CD14-positive monocyte (primary cell): ENCODE results near the gene COTL1. TPM values are rescaled to one million over a fixed set of nuclear protein-coding genes. Genes with fewer than 3 reads are reported as not detected.

Experiments used
- DNase-seq, 3 donors: peaks; one replicate each; pipeline ENCODE4 v3.0.0-alpha.2; 2011 to 2022
- H2AFZ ChIP-seq: 2 replicates; pipeline ENCODE4 v1.6.0; 2012; ENCODE audit warnings: mild to moderate bottlenecking, low read depth, low read length, inconsistent platforms; ENCODE audit not compliant: insufficient read depth, poor library complexity, severe bottlenecking
- H3K27ac ChIP-seq, 2 donors: 1 replicate in 1 of 2; 2 replicates in 1 of 2; pipeline ENCODE4 v1.5.1; 2012 to 2013; ENCODE audit warnings: low read length in 2 of 2, control low read depth in 1 of 2, inconsistent platforms in 1 of 2, low read depth in 1 of 2, mild to moderate bottlenecking in 1 of 2
- H3K27me3 ChIP-seq, 2 donors: one replicate each; pipeline versions ENCODE4 v1.6.0 to v1.6.1; 2011 to 2013; ENCODE audit warnings: low read length in 2 of 2; ENCODE audit not compliant: control insufficient read depth in 2 of 2, insufficient read depth in 2 of 2
- H3K36me3 ChIP-seq, 2 donors: replicated peaks in 1 of 2; 1 replicate in 1 of 2; 2 replicates in 1 of 2; pipeline versions ENCODE4 v1.5.1 to v1.6.1; 2012 to 2013; ENCODE audit warnings: low read length in 2 of 2, control low read depth in 1 of 2, inconsistent platforms in 1 of 2, mild to moderate bottlenecking in 1 of 2; ENCODE audit not compliant: insufficient read depth in 2 of 2, control insufficient read depth in 1 of 2
- H3K4me1 ChIP-seq, 2 donors: 1 replicate in 1 of 2; 2 replicates in 1 of 2; pipeline versions ENCODE4 v1.5.1 to v1.6.1; 2012 to 2013; ENCODE audit warnings: low read length in 2 of 2, control low read depth in 1 of 2, inconsistent platforms in 1 of 2, mild to moderate bottlenecking in 1 of 2, moderate library complexity in 1 of 2; ENCODE audit not compliant: insufficient read depth in 2 of 2, control insufficient read depth in 1 of 2
- H3K4me2 ChIP-seq: replicated peaks from 2 replicates; pipeline ENCODE3; 2012; ENCODE audit warnings: low read length, moderate library complexity, mild to moderate bottlenecking; ENCODE audit not compliant: poor library complexity, severe bottlenecking; ENCODE audit errors: extremely low read depth
- H3K4me3 ChIP-seq, 3 experiments: fragments of 200-600 bp in 1 of 3; sonication (generic) in 1 of 3; replicated peaks in 1 of 3; 1 replicate in 2 of 3; 2 replicates in 1 of 3; pipeline ENCODE4 v1.5.1; 2011 to 2013; ENCODE audit warnings: low read length in 3 of 3, mild to moderate bottlenecking in 3 of 3, control low read depth in 2 of 3, low read depth in 2 of 3, inconsistent platforms in 1 of 3, moderate library complexity in 1 of 3
- H3K79me2 ChIP-seq: 2 replicates; pipeline ENCODE4 v1.6.0; 2012; ENCODE audit warnings: mild to moderate bottlenecking, control low read depth, inconsistent platforms, low read length, moderate library complexity; ENCODE audit not compliant: insufficient read depth
- H3K9ac ChIP-seq: 2 replicates; pipeline ENCODE4 v1.6.0; 2017; ENCODE audit warnings: low read length, mild to moderate bottlenecking; ENCODE audit not compliant: insufficient read depth, poor library complexity, severe bottlenecking
- H3K9me3 ChIP-seq, 2 donors: replicated peaks in 1 of 2; 1 replicate in 1 of 2; 2 replicates in 1 of 2; pipeline versions ENCODE4 v1.5.1 to v1.6.1; 2012 to 2013; ENCODE audit warnings: low read length in 2 of 2, control low read depth in 1 of 2; ENCODE audit not compliant: control insufficient read depth in 1 of 2, insufficient read depth in 1 of 2
- H4K20me1 ChIP-seq: 2 replicates; pipeline ENCODE4 v1.6.0; 2012; ENCODE audit warnings: mild to moderate bottlenecking, low read length, control low read depth, moderate library complexity; ENCODE audit not compliant: insufficient read depth
- H3K27ac Mint-ChIP-seq, 7 donors: one replicate each; pipeline ENCODE4 v1.8.0; 2020; ENCODE audit warnings: mild to moderate bottlenecking in 7 of 7, mixed read lengths in 7 of 7, moderate library complexity in 6 of 7, inconsistent platforms in 2 of 7
- H3K27me3 Mint-ChIP-seq, 3 donors: one replicate each; pipeline ENCODE4 v1.8.0; 2021 to 2022; ENCODE audit warnings: low read depth in 3 of 3, mild to moderate bottlenecking in 3 of 3, mixed read lengths in 3 of 3, moderate library complexity in 3 of 3, inconsistent platforms in 1 of 3
- H3K36me3 Mint-ChIP-seq, 2 donors: one replicate each; pipeline ENCODE4 v1.8.0; 2020; ENCODE audit warnings: mixed read lengths in 2 of 2, inconsistent platforms in 1 of 2, mild to moderate bottlenecking in 1 of 2
- H3K4me1 Mint-ChIP-seq: one replicate; pipeline ENCODE4 v1.8.0; 2020; ENCODE audit warnings: mild to moderate bottlenecking, mixed read lengths
- H3K4me3 Mint-ChIP-seq, 2 donors: one replicate each; pipeline ENCODE4 v1.8.0; 2020; ENCODE audit warnings: mild to moderate bottlenecking in 2 of 2, mixed read lengths in 2 of 2, moderate library complexity in 1 of 2
- H3K9me3 Mint-ChIP-seq, 7 donors: one replicate each; pipeline ENCODE4 v1.8.0; 2020 to 2022; ENCODE audit warnings: mixed read lengths in 7 of 7, mild to moderate bottlenecking in 6 of 7, moderate library complexity in 6 of 7, inconsistent platforms in 2 of 7
- WGBS: methylation state at CpG from one replicate; pipeline ENCODE4 v1.1.5; 2013; ENCODE audit warnings: missing lambda C conversion rate; ENCODE audit not compliant: insufficient coverage; 5-methylcytosine and 5-hydroxymethylcytosine counted together
- intact Hi-C, 2 donors: fragments of 100-400 bp; cut with micrococcal nuclease; formaldehyde crosslinking; loops; one replicate each; pipeline versions ENCODE4 v1.15.0 to v1.15.1; 2023
- polyA plus RNA-seq, 3 donors: library from polyadenylated mRNA; depleted of rRNA in 1 of 3; unstranded in 2 of 3; stranded (reverse) in 1 of 3; fragments of 300-500 nt in 2 of 3; fragments of >200 nt in 1 of 3; fragmentation: Illumina TruSeq in 2 of 3; gene quantifications; 1 replicate in 2 of 3; 2 replicates in 1 of 3; pipeline ENCODE4 v1.2.3, GENCODE V29; 2012 to 2021
- TF ChIP-seq, protein P1 (sequence below): fragments of 200-600 bp; IDR thresholded peaks from one replicate; pipeline ENCODE4 v1.8.0; 2022; ENCODE audit warnings: antibody characterized with exemption, mild to moderate bottlenecking

Gene COTL1
- polyA plus RNA-seq, 3 donors: 648 to 1,843 (median 1,643) TPM

- no peaks in the 10 kb centered on the region for H3K27me3 Mint-ChIP-seq
- peak overlapping the region; percentile 83 to 96 (median 91) for H3K27ac Mint-ChIP-seq
- 10% methylated on average over 2 of the region's 13 CpGs for WGBS
- Histone ChIP-seq H3K4me2 (peak overlapping the region; percentile 97), H3K4me1 (peaks cover 51 to 63% of the 10 kb centered on the region in 2 donors), H3K4me3 (peak overlapping the region; percentile 66 to 100 (median 99)), H3K9ac (peak overlapping the region; percentile 92), H3K27ac (peak overlapping the region; percentile 78 to 84), H4K20me1 (peaks cover 63% of the 10 kb centered on the region), H3K79me2 (peaks cover 62% of the 10 kb centered on the region), H3K27me3 (no peaks in the 10 kb centered on the region), H3K36me3 (peaks cover 45 to 54% of the 10 kb centered on the region in 2 donors), H3K9me3 (no peaks in the 10 kb centered on the region), H2AFZ (no peak overlapping the region)
- H3K4me3 Mint-ChIP-seq: peak overlapping the region; percentile 98 to 99
- H3K4me1 Mint-ChIP-seq: peaks cover 60% of the 10 kb centered on the region
- intact Hi-C loops: loop anchor here (5.0 kb wide), 3 partner anchors 44 to 111 kb away; no protein-coding TSS in a partner anchor
- peak in 1 of 3 donors; percentile 27 for DNase-seq
- peaks cover 0 to 3% (median 1%) of the 10 kb centered on the region in 7 donors for H3K9me3 Mint-ChIP-seq
- peaks cover 50 to 55% of the 10 kb centered on the region in 2 donors for H3K36me3 Mint-ChIP-seq
- TF ChIP-seq, protein P1, sequence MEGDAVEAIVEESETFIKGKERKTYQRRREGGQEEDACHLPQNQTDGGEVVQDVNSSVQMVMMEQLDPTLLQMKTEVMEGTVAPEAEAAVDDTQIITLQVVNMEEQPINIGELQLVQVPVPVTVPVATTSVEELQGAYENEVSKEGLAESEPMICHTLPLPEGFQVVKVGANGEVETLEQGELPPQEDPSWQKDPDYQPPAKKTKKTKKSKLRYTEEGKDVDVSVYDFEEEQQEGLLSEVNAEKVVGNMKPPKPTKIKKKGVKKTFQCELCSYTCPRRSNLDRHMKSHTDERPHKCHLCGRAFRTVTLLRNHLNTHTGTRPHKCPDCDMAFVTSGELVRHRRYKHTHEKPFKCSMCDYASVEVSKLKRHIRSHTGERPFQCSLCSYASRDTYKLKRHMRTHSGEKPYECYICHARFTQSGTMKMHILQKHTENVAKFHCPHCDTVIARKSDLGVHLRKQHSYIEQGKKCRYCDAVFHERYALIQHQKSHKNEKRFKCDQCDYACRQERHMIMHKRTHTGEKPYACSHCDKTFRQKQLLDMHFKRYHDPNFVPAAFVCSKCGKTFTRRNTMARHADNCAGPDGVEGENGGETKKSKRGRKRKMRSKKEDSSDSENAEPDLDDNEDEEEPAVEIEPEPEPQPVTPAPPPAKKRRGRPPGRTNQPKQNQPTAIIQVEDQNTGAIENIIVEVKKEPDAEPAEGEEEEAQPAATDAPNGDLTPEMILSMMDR: no peak
Measured at GRCh38 chr16:84616515-84616914, 1.4 kb downstream of the COTL1 start.

GRCh38 chr16:84614968-84615813 lies 2.7 kb downstream of the COTL1 start:
- intact Hi-C loops: loop anchor here (5.0 kb wide), 3 partner anchors 43 to 112 kb away; no protein-coding TSS in a partner anchor
- DNase-seq: no peak

More at GRCh38 chr16:84614968-84615813, 2.7 kb downstream of the COTL1 start:
- Histone ChIP-seq H3K4me3 (peak overlapping the region; percentile 66 to 100 (median 99)), H3K9ac (peak overlapping the region; percentile 92), H3K79me2 (peaks cover 75% of the 10 kb centered on the region), H3K36me3 (peaks cover 58 to 68% of the 10 kb centered on the region in 2 donors), H3K9me3 (peaks cover 9 to 10% of the 10 kb centered on the region in 2 donors), H3K27me3 (no peaks in the 10 kb centered on the region), H3K4me2 (peak overlapping the region; percentile 97), H3K27ac (peak overlapping the region; percentile 25 to 84), H4K20me1 (peaks cover 76% of the 10 kb centered on the region), H2AFZ (no peak overlapping the region), H3K4me1 (peaks cover 64 to 76% of the 10 kb centered on the region in 2 donors)
- H3K4me1 Mint-ChIP-seq: peaks cover 73% of the 10 kb centered on the region
- no peaks in the 10 kb centered on the region for H3K27me3 Mint-ChIP-seq
- 73% methylated on average over 10 of the region's 20 CpGs for WGBS
- TF ChIP-seq, protein P1: no peak
- peaks cover 7 to 15% (median 12%) of the 10 kb centered on the region in 7 donors for H3K9me3 Mint-ChIP-seq
- peaks cover 63 to 69% of the 10 kb centered on the region in 2 donors for H3K36me3 Mint-ChIP-seq
- H3K27ac Mint-ChIP-seq: peak overlapping the region; percentile 64 to 98 (median 80)
- peak overlapping the region; percentile 98 to 99 for H3K4me3 Mint-ChIP-seq
